SIG-M5 treated with dmso at 0.1 percent for 504 hours (cell line): ENCODE data around the gene F13A1.
A peak's percentile ranks its signal among the peaks of the same experiment; 100 is the strongest.
"Not testable (repeated sequence)": the region's sequence is repeated elsewhere in the genome, so short reads cannot be mapped to it uniquely, and the experiment has no call there.

Experiments used
- DNase-seq: peaks from one replicate; lab custom pipeline; 2025; ENCODE audit not compliant: unreplicated experiment; lab: John Stamatoyannopoulos, UW

Gene F13A1

DNA sequence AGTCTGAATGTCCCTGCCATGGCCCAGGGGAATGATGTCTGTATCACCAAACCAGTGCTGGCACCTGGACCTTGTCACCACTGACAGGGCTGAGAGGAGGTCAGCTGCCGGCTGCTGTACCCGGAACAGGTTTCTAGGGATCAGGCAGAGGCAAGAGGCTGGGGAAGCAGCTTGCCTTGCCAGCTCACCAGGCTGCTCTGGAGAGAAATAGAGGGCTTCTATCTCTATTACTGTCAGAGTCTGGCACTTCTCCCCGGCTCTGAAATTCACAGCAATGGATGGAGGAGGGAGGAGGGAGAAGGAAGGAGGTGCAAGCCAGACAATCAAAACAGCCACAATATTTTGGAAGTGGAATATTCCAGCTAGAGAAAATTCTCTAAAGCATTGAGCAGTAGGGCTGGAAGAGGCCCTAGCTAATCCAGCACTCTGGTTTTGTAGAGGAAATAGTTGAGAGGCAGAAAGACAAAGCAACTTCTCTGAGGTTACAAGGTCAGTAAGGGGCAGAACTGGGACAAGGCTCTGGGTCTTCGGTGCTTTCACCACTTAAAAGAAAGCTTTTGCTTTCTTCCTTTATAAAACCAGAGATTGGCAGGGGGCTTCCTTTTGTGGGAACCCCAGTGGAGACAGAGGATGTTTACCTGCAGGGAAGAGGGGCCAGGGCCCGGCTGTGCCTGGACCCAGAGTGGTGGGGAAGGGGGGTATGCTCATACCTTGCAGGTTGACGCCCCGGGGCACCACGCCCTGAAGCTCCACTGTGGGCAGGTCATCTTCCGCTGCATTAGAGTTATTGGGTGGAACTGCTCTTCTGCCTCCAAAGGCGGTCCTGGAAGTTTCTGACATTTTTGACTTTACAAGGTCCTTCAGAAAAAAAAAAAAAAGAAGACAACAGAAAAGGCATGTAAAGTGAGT is 2.4 kb downstream of the F13A1 start:
- no peak for DNase-seq

GRCh38 chr6:6317386-6317785 is 3.1 kb downstream of the F13A1 start:
- DNase-seq: no peak

- DNase-seq: peak; percentile 23
Measured at GRCh38 chr6:6315660-6316059, 4.8 kb downstream of the F13A1 start.

GRCh38 chr6:6314596-6314995 is 5.9 kb downstream of the F13A1 start:
- DNase-seq: no peak

GRCh38 chr6:6312901-6313441 is 7.5 kb downstream of the F13A1 start:
- no peak for DNase-seq

GRCh38 chr6:6305575-6305974 is 14.9 kb downstream of the F13A1 start:
- DNase-seq: no peak

- not testable (repeated sequence) for DNase-seq
Measured at GRCh38 chr6:6300383-6300782, 20.1 kb downstream of the F13A1 start.

DNA sequence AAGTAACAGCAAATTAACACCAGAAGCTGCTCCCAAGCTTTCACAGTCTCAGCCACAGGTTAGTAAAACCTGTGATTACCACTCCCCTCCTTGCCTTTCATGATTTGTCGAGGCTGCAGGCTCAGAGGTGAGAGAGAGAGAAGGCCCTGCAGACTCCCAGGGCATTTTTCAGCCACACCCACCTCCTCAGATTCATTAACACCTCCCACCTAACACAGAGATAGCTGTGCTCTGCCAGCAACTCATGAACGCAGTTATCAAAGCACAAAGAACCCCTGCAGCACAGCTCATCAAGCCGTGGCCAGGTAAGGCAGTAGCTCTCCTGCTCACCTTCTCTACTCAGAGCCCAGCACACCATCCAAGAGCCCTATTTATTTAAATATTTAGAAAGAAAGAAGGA is 27.1 kb downstream of the F13A1 start:
- DNase-seq: no peak

- no peak for DNase-seq
Measured at GRCh38 chr6:6287415-6287814, 33.0 kb downstream of the F13A1 start.

GRCh38 chr6:6285679-6286078 is 34.8 kb downstream of the F13A1 start:
- no peak for DNase-seq

- DNase-seq: no peak
Measured at GRCh38 chr6:6284221-6284966, 36.1 kb downstream of the F13A1 start.

GRCh38 chr6:6283746-6284145 is 36.7 kb downstream of the F13A1 start:
- DNase-seq: no peak

- no peak for DNase-seq
Measured at GRCh38 chr6:6282716-6283115, 37.7 kb downstream of the F13A1 start.

GRCh38 chr6:6277413-6277812 is 43.0 kb downstream of the F13A1 start:
- DNase-seq: peak; percentile 26

DNA sequence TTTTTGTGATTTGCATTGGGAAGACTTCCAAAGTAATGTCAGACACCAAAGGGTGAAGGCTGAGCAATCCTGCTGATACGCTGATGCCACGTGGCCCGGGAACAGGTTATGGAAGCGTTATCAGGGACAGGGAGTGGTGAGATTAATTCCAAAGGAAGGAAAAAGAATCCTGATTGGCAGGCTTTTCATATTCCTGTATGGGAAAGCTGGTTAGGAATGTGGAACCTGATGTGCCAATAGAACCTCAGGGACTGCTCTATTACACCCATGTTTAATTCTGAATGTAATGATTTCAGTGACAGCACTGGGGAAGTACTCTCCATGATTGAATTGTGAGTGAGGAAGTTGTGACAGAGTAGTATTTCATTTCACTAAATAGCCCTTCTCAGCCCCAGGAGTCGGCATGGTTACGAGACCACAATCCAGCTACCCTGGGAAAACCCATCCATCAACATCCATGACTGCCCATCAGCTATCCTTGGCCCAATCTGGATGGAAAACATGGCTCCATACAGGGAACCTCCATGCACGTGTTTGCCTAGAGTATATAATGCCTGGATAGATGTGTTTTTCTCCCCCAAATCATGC is 49.4 kb downstream of the F13A1 start:
- no peak for DNase-seq

DNA sequence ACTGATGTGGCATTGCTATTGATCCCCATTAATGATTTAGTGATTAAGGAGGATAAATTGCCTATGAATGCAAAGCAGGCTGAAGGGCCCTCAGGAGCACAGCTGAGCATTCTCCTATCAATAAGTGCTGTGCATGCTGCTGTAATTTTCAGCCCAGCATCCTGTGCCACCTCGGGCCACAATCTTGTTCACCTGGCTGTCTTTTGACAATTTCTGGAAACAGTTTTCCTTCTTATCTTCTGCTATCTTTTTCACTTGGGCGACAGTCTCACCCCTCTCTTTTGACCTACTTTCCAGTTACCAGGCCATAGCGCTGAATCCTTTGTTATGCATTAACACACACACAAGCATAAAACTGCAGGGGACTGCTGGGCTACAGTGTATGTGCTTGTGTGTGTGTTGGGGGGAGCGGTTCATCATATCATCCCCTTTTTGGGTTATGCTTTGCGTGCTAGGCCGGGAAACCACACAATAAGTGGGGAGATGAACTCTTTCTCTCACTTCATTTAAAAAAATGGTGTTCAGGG is 60.2 kb downstream of the F13A1 start:
- no peak for DNase-seq

- no peak for DNase-seq
Measured at GRCh38 chr6:6256886-6257285, 63.6 kb downstream of the F13A1 start.

- DNase-seq: no peak
Measured at GRCh38 chr6:6256259-6256658, 64.2 kb downstream of the F13A1 start.

GRCh38 chr6:6251555-6252280 is 68.7 kb downstream of the F13A1 start:
- DNase-seq: no peak

DNA sequence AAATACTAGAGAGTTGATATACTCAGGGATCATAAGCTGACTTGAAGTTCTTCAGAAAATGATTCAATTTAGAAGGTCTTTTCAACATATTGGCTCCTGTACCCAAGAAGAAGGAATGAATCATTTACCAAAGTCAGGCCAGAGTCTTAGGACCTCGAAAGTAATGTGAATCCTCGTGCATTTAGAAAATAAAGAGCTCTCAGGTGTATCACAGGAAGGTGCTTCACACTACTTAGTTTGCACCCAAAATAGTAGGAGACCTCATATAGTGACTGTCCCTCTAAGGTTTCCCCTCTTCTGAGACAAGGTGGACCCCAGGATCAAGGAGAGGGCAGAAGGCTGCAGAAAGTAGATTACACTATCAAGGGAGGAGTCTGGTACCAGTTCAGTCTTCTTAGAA is 71.8 kb downstream of the F13A1 start:
- no peak for DNase-seq

DNA sequence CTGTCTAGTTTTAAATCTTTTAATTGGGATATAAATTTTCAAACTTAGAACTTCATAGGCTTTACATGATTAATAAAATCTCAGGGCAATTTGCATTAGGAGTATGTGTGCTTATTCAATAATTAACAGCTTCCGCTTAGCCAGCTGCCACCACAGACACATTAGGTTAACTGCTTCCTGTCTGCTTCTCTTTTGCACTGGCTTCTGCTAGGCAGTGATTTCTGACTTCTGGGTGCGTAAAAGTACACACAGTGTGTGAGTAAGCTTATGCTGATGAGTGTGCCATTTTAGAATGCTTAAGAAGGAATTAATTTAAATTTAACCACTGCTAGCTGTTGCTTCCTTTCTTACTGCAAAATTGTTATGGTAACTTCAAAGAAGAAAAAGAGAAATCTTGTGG is 73.9 kb downstream of the F13A1 start:
- DNase-seq: no peak
